ENCODE data around the gene MYL5. TPM values are rescaled to one million over a fixed set of nuclear protein-coding genes. Genes with fewer than 3 reads are reported as not detected.

The MYL5 gene
- total and polyA plus RNA-seq, 10 of the 15 experiments (the other 5 are each of a cell fraction or from before 2014, with no cell fraction given), result 1.2 to 13.8 (median 7.1) TPM

DNA sequence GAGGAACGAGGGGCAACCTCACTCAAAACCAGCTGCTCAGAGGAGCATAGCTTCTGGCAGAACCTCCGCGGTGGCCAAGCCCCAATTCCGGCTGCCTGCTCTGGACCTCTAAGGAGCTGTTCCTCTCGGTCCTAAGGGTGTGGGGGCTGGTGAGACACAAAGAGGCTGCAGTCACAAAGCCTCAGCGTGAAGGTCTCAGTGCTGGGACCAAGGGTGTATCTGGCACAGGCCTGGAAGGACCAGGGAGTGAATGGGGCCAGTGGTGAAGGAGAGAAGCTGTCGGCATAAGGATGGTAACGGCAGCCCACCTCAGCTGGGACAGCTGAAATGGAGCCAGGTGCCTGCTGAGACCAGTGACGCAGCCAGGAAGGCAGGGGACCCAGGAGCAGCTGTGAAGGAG is 43.7 kb upstream of the MYL5 start:
- no peaks in the 10 kb centered on the region for H3K36me3 ChIP-seq (ENCODE audit: control insufficient read depth in 2 of 2, insufficient read depth in 2 of 2, low read length in 1 of 2)
- H3K27me3 ChIP-seq (replicated peaks in 1 of 2; ENCODE audit: control insufficient read depth in 2 of 2, insufficient read depth in 2 of 2, low read length in 1 of 2), result no peaks in the 10 kb centered on the region
- RAD21 ChIA-PET (ENCODE audit: unreplicated experiment), result no interaction called here
- in situ Hi-C loops (cut with MboI) (no loop called here), intact Hi-C loops (cut with micrococcal nuclease; ENCODE audit: unreplicated experiment) (no loop called here)
- TF ChIP-seq, protein P1, sequence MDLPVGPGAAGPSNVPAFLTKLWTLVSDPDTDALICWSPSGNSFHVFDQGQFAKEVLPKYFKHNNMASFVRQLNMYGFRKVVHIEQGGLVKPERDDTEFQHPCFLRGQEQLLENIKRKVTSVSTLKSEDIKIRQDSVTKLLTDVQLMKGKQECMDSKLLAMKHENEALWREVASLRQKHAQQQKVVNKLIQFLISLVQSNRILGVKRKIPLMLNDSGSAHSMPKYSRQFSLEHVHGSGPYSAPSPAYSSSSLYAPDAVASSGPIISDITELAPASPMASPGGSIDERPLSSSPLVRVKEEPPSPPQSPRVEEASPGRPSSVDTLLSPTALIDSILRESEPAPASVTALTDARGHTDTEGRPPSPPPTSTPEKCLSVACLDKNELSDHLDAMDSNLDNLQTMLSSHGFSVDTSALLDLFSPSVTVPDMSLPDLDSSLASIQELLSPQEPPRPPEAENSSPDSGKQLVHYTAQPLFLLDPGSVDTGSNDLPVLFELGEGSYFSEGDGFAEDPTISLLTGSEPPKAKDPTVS (IDR thresholded peaks at IDR 0.05; ENCODE audit: low read depth, low read length), result no peak
- no peak for TF ChIP-seq KAT2A (conservative IDR thresholded peaks at IDR 0.05; ENCODE audit: control insufficient read depth, low read depth, low read length)
- POLR2A ChIA-PET, result interaction anchor here (0.6 kb wide), 1 partner anchor 554 kb away, joined by 6 read pairs; no protein-coding TSS in a partner anchor
- no peak overlapping the region for H3K9ac ChIP-seq (ENCODE audit: control insufficient read depth, insufficient read depth, low read length)
- H3K9me3 ChIP-seq (replicated peaks; ENCODE audit: control insufficient read depth, insufficient read depth, low read length), result peaks cover 3% of the 10 kb centered on the region; the same call in 2 of the 3 replicates
- CTCF ChIA-PET, result no interaction called here
- FAIRE-seq (no peak), DNase-seq (ENCODE audit: low read depth, low spot score) (no peak), ATAC-seq (no peak)
- H2AFZ ChIP-seq (ENCODE audit: control insufficient read depth, low read depth, low read length), result no peak overlapping the region
- H3K79me2 ChIP-seq (ENCODE audit: control insufficient read depth, insufficient read depth, low read length), result no peaks in the 10 kb centered on the region
- 32% methylated on average over 8 of the region's 9 CpGs for WGBS (ENCODE audit: insufficient coverage, insufficient replicate concordance, low lambda C conversion rate, missing lambda C conversion rate)
- no peaks in the 10 kb centered on the region for H3K4me1 ChIP-seq (ENCODE audit: control insufficient read depth, insufficient read depth, low read length)
- SMC1A ChIA-PET (ENCODE audit: uncharacterized antibody, unreplicated experiment), result no interaction called here
- no peak overlapping the region for H3K4me3 ChIP-seq
- H4K20me1 ChIP-seq (ENCODE audit: control insufficient read depth, insufficient read depth), result no peaks in the 10 kb centered on the region
- no peak overlapping the region for H3K27ac ChIP-seq (ENCODE audit: control insufficient read depth, insufficient read depth)
- no TSS peak for BruUV-seq (replicated peaks)
- H3K4me2 ChIP-seq (ENCODE audit: control insufficient read depth, insufficient read depth), result no peak overlapping the region

DNA sequence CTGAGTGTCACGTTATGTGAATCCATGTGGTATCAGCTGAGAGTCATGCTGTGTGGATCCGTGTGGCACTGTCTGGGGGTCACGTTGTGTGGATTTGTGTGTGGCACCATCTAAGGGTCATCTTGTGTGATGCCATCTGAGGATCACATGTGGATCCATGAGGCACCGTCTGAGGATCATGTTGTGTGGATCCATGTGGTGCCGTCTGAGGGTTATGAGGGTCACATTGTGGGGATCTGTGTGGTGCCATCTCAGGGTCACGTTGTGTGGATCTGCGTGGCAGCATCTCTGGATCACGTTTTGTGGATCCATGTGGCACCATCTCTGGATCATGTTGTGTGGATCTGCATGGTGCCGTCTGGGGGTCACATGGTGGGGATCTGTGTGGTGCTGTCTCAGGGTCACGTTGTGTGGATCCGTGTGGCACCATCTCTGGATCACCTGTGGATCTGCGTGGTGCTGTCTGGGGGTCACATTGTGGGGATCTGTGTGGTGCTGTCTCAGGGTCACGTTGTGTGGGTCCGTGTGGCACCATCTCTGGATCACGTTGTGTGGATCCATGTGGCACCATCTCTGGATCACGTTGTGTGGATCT is 42.0 kb upstream of the MYL5 start:
- Histone ChIP-seq H3K27ac (ENCODE audit: control insufficient read depth, insufficient read depth) (no peak overlapping the region), H3K27me3 (replicated peaks in 1 of 2; ENCODE audit: control insufficient read depth in 2 of 2, insufficient read depth in 2 of 2, low read length in 1 of 2) (no peaks in the 10 kb centered on the region), H3K79me2 (ENCODE audit: control insufficient read depth, insufficient read depth, low read length) (no peaks in the 10 kb centered on the region), H4K20me1 (ENCODE audit: control insufficient read depth, insufficient read depth) (no peaks in the 10 kb centered on the region), H3K9me3 (replicated peaks; ENCODE audit: control insufficient read depth, insufficient read depth, low read length) (peaks cover 3% of the 10 kb centered on the region; the same call in 2 of the 3 replicates), H3K9ac (ENCODE audit: control insufficient read depth, insufficient read depth, low read length) (no peak overlapping the region), H3K4me2 (ENCODE audit: control insufficient read depth, insufficient read depth) (no peak overlapping the region), H3K4me1 (ENCODE audit: control insufficient read depth, insufficient read depth, low read length) (no peaks in the 10 kb centered on the region), H2AFZ (ENCODE audit: control insufficient read depth, low read depth, low read length) (no peak overlapping the region), H3K36me3 (ENCODE audit: control insufficient read depth in 2 of 2, insufficient read depth in 2 of 2, low read length in 1 of 2) (no peaks in the 10 kb centered on the region), H3K4me3 (no peak overlapping the region)
- FAIRE-seq (no peak), DNase-seq (ENCODE audit: low read depth, low spot score) (no peak), ATAC-seq (no peak)
- 37% methylated on average over 16 of the region's 16 CpGs for WGBS (ENCODE audit: insufficient coverage, insufficient replicate concordance, low lambda C conversion rate, missing lambda C conversion rate)
- no TSS peak for BruUV-seq (replicated peaks)
- POLR2A ChIA-PET, result no interaction called here
- CTCF ChIA-PET, result no interaction called here
- intact Hi-C loops (cut with micrococcal nuclease; ENCODE audit: unreplicated experiment) (no loop called here), in situ Hi-C loops (cut with MboI) (no loop called here)
- RAD21 ChIA-PET (ENCODE audit: unreplicated experiment), result no interaction called here
- SMC1A ChIA-PET (ENCODE audit: uncharacterized antibody, unreplicated experiment), result no interaction called here
- TF ChIP-seq, protein P2, sequence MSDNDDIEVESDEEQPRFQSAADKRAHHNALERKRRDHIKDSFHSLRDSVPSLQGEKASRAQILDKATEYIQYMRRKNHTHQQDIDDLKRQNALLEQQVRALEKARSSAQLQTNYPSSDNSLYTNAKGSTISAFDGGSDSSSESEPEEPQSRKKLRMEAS (IDR thresholded peaks at IDR 0.05; ENCODE audit: low read depth, low read length), result no peak
- TF ChIP-seq BCL11A (IDR thresholded peaks at IDR 0.05; ENCODE audit: low read depth, low read length) (no peak), CBX5 (IDR thresholded peaks at IDR 0.05; ENCODE audit: low read depth) (no peak), MYC (IDR thresholded peaks at IDR 0.05; ENCODE audit: insufficient read depth, insufficient read length, insufficient replicate concordance, low read length, severe bottlenecking) (no peak)
- TF ChIP-seq, protein P3, sequence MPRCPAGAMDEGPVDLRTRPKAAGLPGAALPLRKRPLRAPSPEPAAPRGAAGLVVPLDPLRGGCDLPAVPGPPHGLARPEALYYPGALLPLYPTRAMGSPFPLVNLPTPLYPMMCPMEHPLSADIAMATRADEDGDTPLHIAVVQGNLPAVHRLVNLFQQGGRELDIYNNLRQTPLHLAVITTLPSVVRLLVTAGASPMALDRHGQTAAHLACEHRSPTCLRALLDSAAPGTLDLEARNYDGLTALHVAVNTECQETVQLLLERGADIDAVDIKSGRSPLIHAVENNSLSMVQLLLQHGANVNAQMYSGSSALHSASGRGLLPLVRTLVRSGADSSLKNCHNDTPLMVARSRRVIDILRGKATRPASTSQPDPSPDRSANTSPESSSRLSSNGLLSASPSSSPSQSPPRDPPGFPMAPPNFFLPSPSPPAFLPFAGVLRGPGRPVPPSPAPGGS (IDR thresholded peaks at IDR 0.05; ENCODE audit: borderline replicate concordance, insufficient read depth, low read depth, low read length, poor library complexity, severe bottlenecking), result no peak
- TF ChIP-seq, protein P4, sequence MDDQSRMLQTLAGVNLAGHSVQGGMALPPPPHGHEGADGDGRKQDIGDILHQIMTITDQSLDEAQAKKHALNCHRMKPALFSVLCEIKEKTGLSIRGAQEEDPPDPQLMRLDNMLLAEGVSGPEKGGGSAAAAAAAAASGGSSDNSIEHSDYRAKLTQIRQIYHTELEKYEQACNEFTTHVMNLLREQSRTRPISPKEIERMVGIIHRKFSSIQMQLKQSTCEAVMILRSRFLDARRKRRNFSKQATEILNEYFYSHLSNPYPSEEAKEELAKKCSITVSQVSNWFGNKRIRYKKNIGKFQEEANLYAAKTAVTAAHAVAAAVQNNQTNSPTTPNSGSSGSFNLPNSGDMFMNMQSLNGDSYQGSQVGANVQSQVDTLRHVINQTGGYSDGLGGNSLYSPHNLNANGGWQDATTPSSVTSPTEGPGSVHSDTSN (IDR thresholded peaks at IDR 0.05; ENCODE audit: insufficient replicate concordance, low read depth, low read length), result no peak

All from GM12878 (cell line).